Measurements from ENCODE around the gene CBLL2.
"Not testable (repeated sequence)": the region's sequence is repeated elsewhere in the genome, so short reads cannot be mapped to it uniquely, and the experiment has no call there.

The CBLL2 gene

GRCh38 chrX:22272613-22273012 is at the start of gene CBLL2:
TSS of gene CBLL2 (plus strand) at chrX:22272913. CDS start at chrX:22272992, 79 bp downstream.
- no peak for DNase-seq

- DNase-seq = no peak
These were observed 38.3 kb upstream of the CBLL2 start for GRCh38 chrX:22234380-22234779.

- DNase-seq = no peak
These were observed 35.2 kb upstream of the CBLL2 start for GRCh38 chrX:22237479-22237878.

GRCh38 chrX:22246620-22247019 is 26.1 kb upstream of the CBLL2 start:
- DNase-seq = no peak

GRCh38 chrX:22247169-22247568 is 25.5 kb upstream of the CBLL2 start:
- no peak for DNase-seq

- DNase-seq = no peak
These were observed 24.3 kb upstream of the CBLL2 start for GRCh38 chrX:22248401-22248800.

- DNase-seq = peak in 1 of 3 experiments; percentile 26
These were observed 23.3 kb upstream of the CBLL2 start for GRCh38 chrX:22249371-22249770.

- no peak for DNase-seq
These were observed 4.0 kb upstream of the CBLL2 start for GRCh38 chrX:22268706-22269105.

- DNase-seq = no peak
These were observed 1.1 kb downstream of the CBLL2 start for GRCh38 chrX:22273714-22274317.

GRCh38 chrX:22276781-22277180 is 4.1 kb downstream of the CBLL2 start:
- DNase-seq = no peak

- peak in 1 of 3 experiments; percentile 12 for DNase-seq
These were observed 5.7 kb downstream of the CBLL2 start for GRCh38 chrX:22278375-22278774.

- not testable (repeated sequence) for DNase-seq
These were observed 16.5 kb downstream of the CBLL2 start for GRCh38 chrX:22289209-22289608.

- no peak for DNase-seq
These were observed 24.2 kb downstream of the CBLL2 start for GRCh38 chrX:22296871-22297270.

- peak; percentile 45 to 93 (median 71) for DNase-seq
These were observed 27.4 kb downstream of the CBLL2 start for GRCh38 chrX:22300130-22300529.

- DNase-seq = no peak
These were observed 38.1 kb downstream of the CBLL2 start for GRCh38 chrX:22310779-22311178.

- no peak for DNase-seq
These were observed 41.1 kb downstream of the CBLL2 start for GRCh38 chrX:22313766-22314165.

GRCh38 chrX:22314211-22314610 is 41.5 kb downstream of the CBLL2 start:
- no peak for DNase-seq

- no peak for DNase-seq
These were observed 42.0 kb downstream of the CBLL2 start for GRCh38 chrX:22314692-22315091.

- DNase-seq = no peak
These were observed 42.4 kb downstream of the CBLL2 start for GRCh38 chrX:22315151-22315550.

GRCh38 chrX:22320236-22320873 is 47.6 kb downstream of the CBLL2 start:
- DNase-seq = no peak

GRCh38 chrX:22323541-22323940 is 50.8 kb downstream of the CBLL2 start:
- DNase-seq = no peak
